ENCODE results near the gene CCDC50. TPM values are rescaled to one million over a fixed set of nuclear protein-coding genes. Genes with fewer than 3 reads are reported as not detected.

CCDC50 gene
- total RNA-seq, 1 experiment from 2014 or later, result 110 TPM

- no peak for DNase-seq (ENCODE audit: low spot score)
These were observed 91.6 kb downstream of the CCDC50 start for GRCh38 chr3:191420771-191421170.

DNA sequence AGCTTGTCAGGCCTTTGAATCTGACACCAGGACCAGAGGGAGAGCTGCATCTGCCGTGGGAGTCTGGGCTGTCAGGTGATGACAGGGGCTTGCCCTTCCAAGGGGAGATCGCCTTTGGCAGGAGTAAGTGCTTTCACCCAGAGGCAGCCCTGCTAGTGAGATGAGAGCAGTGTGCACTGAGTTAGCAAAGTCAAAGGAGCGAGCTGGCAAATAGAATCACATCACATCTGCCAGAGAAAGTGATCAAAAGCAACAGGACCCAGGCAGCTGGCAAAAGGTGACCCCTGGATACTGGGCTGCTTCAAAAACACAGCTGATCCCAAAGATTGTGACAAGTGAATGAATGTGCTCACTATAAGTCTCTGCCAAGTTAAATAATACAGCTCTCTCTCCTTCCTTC is 95.7 kb downstream of the CCDC50 start:
- no peak for DNase-seq (ENCODE audit: low spot score)

GRCh38 chr3:191425322-191425734 is 96.1 kb downstream of the CCDC50 start:
- DNase-seq (ENCODE audit: low spot score), result peak; percentile 2

DNA sequence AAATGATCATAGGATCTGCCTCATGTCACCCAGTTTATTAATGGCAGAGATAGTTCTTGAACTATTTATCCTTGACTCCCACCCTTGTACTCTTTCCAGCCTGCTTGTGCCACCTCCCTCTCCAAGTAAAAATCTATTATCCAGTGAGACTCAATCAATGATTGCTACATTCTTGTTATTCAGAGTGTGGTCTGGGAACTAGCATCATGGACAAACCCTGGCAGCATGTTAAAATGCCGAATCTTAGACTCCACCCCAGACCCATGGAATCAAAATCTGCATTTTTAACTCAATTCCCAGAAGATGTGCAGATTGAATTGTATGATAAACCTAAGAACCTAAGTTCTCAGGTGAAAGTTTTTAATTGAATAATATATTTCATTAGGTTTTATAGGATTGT is 97.1 kb downstream of the CCDC50 start:
- no peak for DNase-seq (ENCODE audit: low spot score)

DNA sequence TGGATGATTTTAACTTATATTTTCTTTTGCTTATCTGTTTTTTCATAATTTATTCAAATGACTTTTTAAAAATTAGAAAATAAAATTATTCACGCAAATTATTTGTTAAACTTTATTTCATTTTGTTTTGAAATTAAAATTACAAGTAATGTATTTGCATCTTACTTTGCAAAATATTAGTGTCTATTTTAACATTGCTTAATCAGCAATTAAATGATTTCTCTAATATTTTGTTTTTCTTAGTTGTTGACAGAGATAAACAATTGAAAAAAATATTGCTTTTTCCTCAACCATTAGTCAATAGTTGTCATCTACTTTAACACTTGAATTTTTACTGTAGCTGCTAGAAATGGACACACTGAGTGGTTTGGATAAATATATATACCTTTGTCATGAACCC is 99.0 kb downstream of the CCDC50 start:
- DNase-seq (ENCODE audit: low spot score), result no peak

- DNase-seq (ENCODE audit: low spot score), result no peak
These were observed 100.9 kb downstream of the CCDC50 start for GRCh38 chr3:191430103-191430502.

- DNase-seq (ENCODE audit: low spot score), result no peak
These were observed 102.1 kb downstream of the CCDC50 start for GRCh38 chr3:191431160-191431822.

DNA sequence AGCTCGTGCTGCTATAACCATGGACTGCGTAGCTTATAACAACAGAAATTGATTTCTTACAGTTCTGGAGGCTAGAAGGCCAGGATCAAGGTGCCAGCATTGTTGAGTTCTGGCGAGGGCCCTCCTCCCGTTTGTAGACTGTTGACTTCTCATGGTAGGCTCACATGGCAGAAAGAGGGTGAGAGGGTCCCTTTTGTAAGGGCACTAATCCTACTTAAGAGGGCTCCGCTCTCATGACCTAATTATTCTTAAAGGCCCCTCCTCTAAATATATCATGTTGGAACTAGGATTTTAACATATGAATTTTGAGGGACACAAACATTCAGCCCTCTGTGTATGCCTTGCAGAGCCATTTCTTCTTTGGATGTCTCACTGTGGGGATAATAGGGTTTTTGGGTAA is 103.0 kb downstream of the CCDC50 start:
- DNase-seq (ENCODE audit: low spot score), result no peak

DNA sequence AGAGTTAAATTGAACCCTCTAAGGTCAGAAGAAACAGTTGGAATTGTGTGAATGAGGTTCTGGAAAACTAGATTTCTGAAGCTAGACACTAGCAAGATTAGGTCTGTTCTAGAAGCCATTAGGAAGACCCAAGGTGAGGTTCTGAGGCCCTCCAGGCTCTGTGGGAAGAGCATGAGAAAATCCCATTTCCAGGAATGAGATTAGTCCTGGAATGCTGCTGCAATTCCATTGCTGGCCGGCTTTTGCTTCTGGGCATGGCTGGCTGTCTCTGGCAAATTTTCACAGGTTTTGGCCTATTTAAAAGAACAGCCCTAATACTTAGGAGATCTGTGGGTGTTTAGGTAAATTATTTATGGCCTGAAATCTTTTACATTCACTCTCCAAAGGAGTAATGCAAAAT is 104.8 kb downstream of the CCDC50 start:
- DNase-seq (ENCODE audit: low spot score), result no peak

DNA sequence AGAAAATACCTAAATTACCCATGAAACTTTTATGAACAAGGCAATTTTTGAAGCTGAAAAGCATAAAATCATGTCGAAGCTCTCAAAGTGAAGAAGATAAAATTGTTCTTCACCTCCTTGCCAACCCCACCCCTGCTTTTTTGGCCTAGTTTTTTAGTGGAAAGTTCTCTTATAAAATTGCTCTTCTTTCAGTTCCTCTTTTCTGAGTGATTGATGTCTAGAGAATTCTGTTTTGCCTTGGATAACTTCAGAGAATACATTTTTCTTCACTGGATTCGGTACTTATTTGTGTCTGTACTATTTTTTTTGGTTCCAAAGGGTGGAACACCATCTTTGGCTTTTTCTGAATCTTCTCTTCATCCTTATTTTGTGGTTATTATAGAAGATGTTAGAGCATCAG is 106.8 kb downstream of the CCDC50 start:
- no peak for DNase-seq (ENCODE audit: low spot score)

DNA sequence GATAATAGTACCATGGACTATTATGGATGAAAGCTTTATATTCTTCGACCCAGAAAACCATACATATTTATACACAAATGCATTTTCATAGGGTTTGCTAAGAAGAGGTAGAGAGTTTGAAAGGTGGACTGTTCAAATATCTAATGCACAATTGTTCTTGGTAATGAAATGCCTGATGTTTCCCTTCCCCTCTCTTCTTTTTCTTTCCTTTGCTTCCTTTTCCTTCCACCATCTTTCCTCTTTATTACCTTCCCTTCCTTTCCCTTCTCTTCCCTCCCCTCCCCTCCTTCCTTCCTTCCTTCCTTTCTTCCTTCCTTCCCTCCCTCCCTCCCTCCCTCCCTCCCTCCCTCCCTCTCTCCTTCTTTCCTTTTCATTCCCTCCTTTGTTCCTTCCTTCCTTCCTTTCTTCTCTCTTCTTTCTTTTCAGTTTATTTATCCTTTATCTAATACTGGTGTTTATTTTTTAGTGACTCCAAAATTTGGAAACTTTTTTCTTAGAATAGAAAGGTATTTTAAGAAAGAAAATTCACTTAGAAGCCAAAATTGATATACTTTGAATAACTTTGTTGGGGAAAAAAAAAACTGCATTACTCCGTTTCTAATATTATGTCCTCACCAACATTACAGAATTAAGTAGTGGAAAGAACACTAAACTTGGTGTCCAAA is 109.1 kb downstream of the CCDC50 start:
- DNase-seq (ENCODE audit: low spot score), result no peak

- no peak for DNase-seq (ENCODE audit: low spot score)
These were observed 111.3 kb downstream of the CCDC50 start for GRCh38 chr3:191440532-191440931.

DNA sequence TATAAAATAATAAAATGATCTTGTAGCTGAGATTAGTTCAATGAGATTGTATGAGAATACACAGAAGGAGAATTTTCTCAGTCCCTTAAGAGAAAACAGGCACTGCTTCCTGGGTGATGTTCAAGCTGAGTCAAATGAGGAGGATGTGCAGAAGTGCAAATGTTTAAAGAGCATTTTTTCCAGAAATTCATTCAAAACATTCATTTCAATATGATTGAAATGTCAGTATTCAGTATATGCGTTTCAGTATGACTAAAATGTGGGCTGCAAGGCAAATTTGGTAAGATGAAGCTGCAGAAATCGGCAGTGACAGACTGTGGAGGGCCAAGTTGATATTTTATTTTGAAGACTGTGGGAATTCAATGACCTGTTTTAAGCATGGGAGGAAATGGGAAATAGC is 112.5 kb downstream of the CCDC50 start:
- no peak for DNase-seq (ENCODE audit: low spot score)

GRCh38 chr3:191444569-191444968 is 115.4 kb downstream of the CCDC50 start:
- DNase-seq (ENCODE audit: low spot score), result no peak

Other genes with a start within 250 kb of the CCDC50 start
- not detected in 2 replicates for gene OSTN, start 130.2 kb upstream of the CCDC50 start, total RNA-seq (2014; rRNA removed; shearing (Covaris generic))
- gene UTS2B, start 1.1 kb downstream of the CCDC50 start, total RNA-seq (2014; rRNA removed; shearing (Covaris generic)), result not detected in 2 replicates
- gene PYDC2, start 131.8 kb downstream of the CCDC50 start, total RNA-seq (2014; rRNA removed; shearing (Covaris generic)), result not detected in 2 replicates

All from A172 (cell line).